GM12878 (cell line): ENCODE measurements around the gene CEACAM4. TPM values are rescaled to one million over a fixed set of nuclear protein-coding genes. Genes with fewer than 3 reads are reported as not detected.

Experiments used
- ATAC-seq: fragments of 200-7000 bp; cut with Tn5 transposase; 3 replicates; pipeline ENCODE4 v1.9.1; 2020; ENCODE audit warnings: mild to moderate bottlenecking, moderate library complexity
- BruUV-seq: library from RNA; stranded (reverse); fragments of 400-500 nt; replicated peaks from 2 replicates; lab custom pipeline; 2021; lab: Mats Ljungman, UMichigan
- CTCF ChIA-PET: fragments of 300-600 bp; sonication (Branson Sonifier 250); formaldehyde crosslinking; extraction: SDS; loops from one replicate; lab custom pipeline; 2021; ENCODE audit warnings: inconsistent platforms; lab: Yijun Ruan, JAX
- POLR2A ChIA-PET: fragments of 350-600 bp; formaldehyde crosslinking; extraction: SDS; loops from one replicate; lab custom pipeline; 2021; ENCODE audit warnings: inconsistent platforms; lab: Charles Lee
- RAD21 ChIA-PET: fragments of 300-600 bp; sonication (Branson Sonifier 250); formaldehyde crosslinking; loops from one replicate; lab custom pipeline; 2023; ENCODE audit warnings: antibody characterized with exemption; ENCODE audit not compliant: unreplicated experiment; lab: Charles Lee
- SMC1A ChIA-PET: fragments of 300-600 bp; sonication (Branson Sonifier 250); formaldehyde crosslinking; loops from one replicate; lab custom pipeline; 2023; ENCODE audit not compliant: unreplicated experiment, uncharacterized antibody; lab: Charles Lee
- DNase-seq: peaks from one replicate; pipeline ENCODE4 v3.0.0-alpha.2; 2011; ENCODE audit warnings: low read depth, low spot score
- FAIRE-seq: peaks from 3 replicates; lab custom pipeline; 2011; peaks lifted over from hg19 to GRCh38; lab: Jason Lieb, UNC
- H2AFZ ChIP-seq: 2 replicates; pipeline ENCODE4 v1.6.0; 2011; ENCODE audit warnings: low read depth, low read length, control low read depth; ENCODE audit not compliant: control insufficient read depth
- H3K27ac ChIP-seq: 2 replicates; pipeline ENCODE4 v1.5.1; 2011; ENCODE audit warnings: control low read depth; ENCODE audit not compliant: control insufficient read depth, insufficient read depth
- H3K27me3 ChIP-seq, 2 experiments: replicated peaks in 1 of 2; 2 replicates each; pipeline versions ENCODE4 v1.6.0 to v1.6.1; 2011; ENCODE audit warnings: low read length in 1 of 2; ENCODE audit not compliant: control insufficient read depth in 2 of 2, insufficient read depth in 2 of 2
- H3K36me3 ChIP-seq, 2 experiments: 2 replicates each; pipeline ENCODE4 v1.5.1; 2011; ENCODE audit warnings: low read length in 1 of 2; ENCODE audit not compliant: control insufficient read depth in 2 of 2, insufficient read depth in 2 of 2
- H3K4me1 ChIP-seq: 2 replicates; pipeline ENCODE4 v1.6.1; 2011; ENCODE audit warnings: mild to moderate bottlenecking, low read length, moderate library complexity, mixed read lengths; ENCODE audit not compliant: control insufficient read depth, insufficient read depth
- H3K4me2 ChIP-seq: 2 replicates; pipeline ENCODE4 v1.6.0; 2011; ENCODE audit warnings: control low read depth; ENCODE audit not compliant: control insufficient read depth, insufficient read depth
- H3K4me3 ChIP-seq: fragments of 200-600 bp; sonication (generic); 2 replicates; pipeline ENCODE4 v1.5.1; 2016
- H3K79me2 ChIP-seq: 2 replicates; pipeline ENCODE4 v1.6.0; 2011; ENCODE audit warnings: low read length; ENCODE audit not compliant: control insufficient read depth, insufficient read depth
- H3K9ac ChIP-seq: 2 replicates; pipeline ENCODE4 v1.8.0; 2011; ENCODE audit warnings: low read length, control low read depth, mixed read lengths; ENCODE audit not compliant: control insufficient read depth, insufficient read depth
- H3K9me3 ChIP-seq: replicated peaks from 3 replicates; pipeline ENCODE4 v1.5.1; 2011; ENCODE audit warnings: mild to moderate bottlenecking, low read length; ENCODE audit not compliant: control insufficient read depth, insufficient read depth
- H4K20me1 ChIP-seq: 2 replicates; pipeline ENCODE4 v1.6.0; 2011; ENCODE audit not compliant: control insufficient read depth, insufficient read depth
- CEBPB ChIP-seq, 2 experiments: fragments of 150-350 bp in 1 of 2; IDR thresholded peaks; 2 replicates each; pipeline ENCODE4 v1.6.1; 2012 to 2014; ENCODE audit warnings: low read depth in 2 of 2, low read length in 2 of 2, borderline replicate concordance in 1 of 2, inconsistent platforms in 1 of 2
- FOXM1 ChIP-seq: IDR thresholded peaks from 2 replicates; pipeline ENCODE4 v1.6.1; 2012; ENCODE audit warnings: low read depth, mild to moderate bottlenecking, inconsistent platforms, low read length, moderate library complexity
- KAT2A ChIP-seq: conservative IDR thresholded peaks from 2 replicates; pipeline ENCODE4 v1.6.1; 2011; ENCODE audit warnings: low read depth, low read length; ENCODE audit not compliant: control insufficient read depth
- MXI1 ChIP-seq: fragments of 150-350 bp; IDR thresholded peaks from 2 replicates; pipeline ENCODE4 v1.6.1; 2011; ENCODE audit warnings: low read depth, mild to moderate bottlenecking, inconsistent platforms, low read length, improper control_type of control experiment
- NFXL1 ChIP-seq: fragments of 450-650 bp; IDR thresholded peaks from 2 replicates; pipeline ENCODE4 v1.6.1; 2017; ENCODE audit warnings: antibody characterized with exemption, mild to moderate bottlenecking, borderline replicate concordance
- NR2C1 ChIP-seq: fragments of 450-650 bp; IDR thresholded peaks from 2 replicates; pipeline ENCODE4 v1.6.1; 2017; ENCODE audit warnings: antibody characterized with exemption, mild to moderate bottlenecking, moderate library complexity
- PAX5 ChIP-seq: IDR thresholded peaks from 2 replicates; pipeline ENCODE4 v1.6.1; 2011; ENCODE audit warnings: low read depth, low read length, borderline replicate concordance
- PAX8 ChIP-seq: fragments of 450-650 bp; IDR thresholded peaks from 2 replicates; pipeline ENCODE4 v1.6.1; 2017; ENCODE audit warnings: mild to moderate bottlenecking, moderate library complexity
- POLR2AphosphoS2 ChIP-seq: IDR thresholded peaks from 2 replicates; pipeline ENCODE4 v1.6.1; 2011; ENCODE audit warnings: low read depth, mild to moderate bottlenecking, low read length, improper control_type of control experiment, moderate library complexity
- WGBS: methylation state at CpG from one replicate; pipeline ENCODE4 v1.1.6; 2016; ENCODE audit warnings: low lambda C conversion rate; ENCODE audit not compliant: insufficient replicate concordance, insufficient coverage; ENCODE audit errors: missing lambda C conversion rate; 5-methylcytosine and 5-hydroxymethylcytosine counted together
- in situ Hi-C: fragments of 300-500 bp; cut with MboI; formaldehyde crosslinking; loops from 9 replicates; pipeline ENCODE4 v1.14.3; 2018; ENCODE audit warnings: mixed read lengths
- intact Hi-C: fragments of 100-400 bp; cut with micrococcal nuclease; formaldehyde crosslinking; loops from one replicate; pipeline ENCODE4 v1.14.2; 2022; ENCODE audit not compliant: unreplicated experiment
- polyA plus RNA-seq, 11 experiments: library from polyadenylated mRNA; depleted of rRNA in 4 of 11; unstranded in 6 of 11; stranded (reverse) in 5 of 11; fragments of >200 nt; fragmentation: Nextera tagmentation in 4 of 11; fragmentation: Illumina TruSeq in 1 of 11; extraction: Ambion mirVana in 4 of 11; extraction: Trizol in 1 of 11; gene quantifications; 1 replicate in 1 of 11; 2 replicates in 10 of 11; pipeline versions ENCODE4 v1.2.1 to v1.2.3, GENCODE V29; 2011 to 2016; ENCODE audit warnings: inconsistent platforms in 2 of 11, missing spikeins in 2 of 11, low read depth in 1 of 11
- total RNA-seq, 4 experiments: library from RNA; depleted of rRNA in 3 of 4; stranded (reverse); fragments of >200 nt in 3 of 4; fragmentation: Illumina TruSeq in 1 of 4; extraction: Trizol in 1 of 4; gene quantifications; 2 replicates each; pipeline versions ENCODE4 v1.2.1 to v1.2.3, GENCODE V29; 2013 to 2021
- TF ChIP-seq, protein P1 (sequence below): fragments of 450-650 bp; formaldehyde crosslinking; IDR thresholded peaks from 2 replicates; pipeline ENCODE4 v1.4.0; 2020; ENCODE audit warnings: mild to moderate bottlenecking, moderate library complexity
- TF ChIP-seq, protein P2 (sequence below): fragments of 150-350 bp; IDR thresholded peaks from 2 replicates; pipeline ENCODE4 v1.6.1; 2014; ENCODE audit warnings: mild to moderate bottlenecking, low read depth, low read length
- TF ChIP-seq, protein P3 (sequence below): IDR thresholded peaks from 2 replicates; pipeline ENCODE4 v1.6.1; 2011; ENCODE audit warnings: low read depth, low read length, improper control_type of control experiment, borderline replicate concordance
- TF ChIP-seq, protein P4 (sequence below): fragments of 450-650 bp; IDR thresholded peaks from 2 replicates; pipeline ENCODE4 v1.6.1; 2017; ENCODE audit warnings: mild to moderate bottlenecking, moderate library complexity

Gene CEACAM4
- total and polyA plus RNA-seq, 10 of the 15 experiments (the other 5 are each of a cell fraction or from before 2014, with no cell fraction given) = not detected

DNA sequence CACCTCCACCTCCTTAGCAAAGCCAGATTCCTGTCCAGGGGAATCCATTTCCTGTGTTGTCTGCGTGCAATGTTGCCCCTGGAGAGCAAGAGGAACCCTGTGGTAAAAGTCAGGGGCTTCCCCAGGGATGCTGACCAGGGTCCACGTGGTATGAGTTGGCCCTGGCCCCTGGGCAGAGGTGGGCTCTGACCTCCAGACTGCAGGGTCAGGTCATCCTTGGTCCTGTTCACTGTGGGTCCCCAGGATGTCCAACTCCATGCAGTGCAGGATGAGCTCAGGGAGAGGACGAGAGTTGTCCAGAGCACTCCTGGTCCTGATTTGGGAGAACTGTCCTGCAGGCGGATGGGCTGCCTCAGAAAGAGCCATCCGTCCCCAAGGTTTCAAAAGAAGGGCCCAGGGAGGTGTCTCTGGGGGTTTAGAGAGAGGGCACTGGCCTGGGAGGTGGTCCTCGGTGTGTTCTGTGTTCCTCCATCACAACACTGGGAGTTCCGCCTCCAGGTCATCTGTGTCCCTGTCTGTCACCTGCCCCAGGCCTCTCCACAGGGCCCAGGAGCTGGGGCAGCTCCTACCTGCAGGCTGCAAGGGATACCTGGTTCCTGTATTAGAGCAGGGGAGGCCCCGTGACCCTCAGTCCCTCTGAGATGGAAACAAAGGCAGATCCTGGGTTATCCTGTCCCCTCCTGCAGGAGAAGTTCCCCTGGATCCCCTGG is 1.2 kb upstream of the CEACAM4 start:
- no peaks in the 10 kb centered on the region; a peak in 1 of 4 replicates for H3K27me3 ChIP-seq
- H3K9ac ChIP-seq = no peak overlapping the region
- WGBS = 8% methylated on average over 8 of the region's 8 CpGs
- DNase-seq = no peak
- no peak overlapping the region for H2AFZ ChIP-seq
- intact Hi-C loops (no loop called here), in situ Hi-C loops (no loop called here)
- no peaks in the 10 kb centered on the region for H4K20me1 ChIP-seq
- H3K4me2 ChIP-seq = no peak overlapping the region
- SMC1A ChIA-PET = no interaction called here
- no peaks in the 10 kb centered on the region for H3K79me2 ChIP-seq
- H3K4me1 ChIP-seq = no peaks in the 10 kb centered on the region
- CTCF ChIA-PET = interaction anchor here (0.9 kb wide), 1 partner anchor 18 kb away, joined by 3 read pairs; no protein-coding TSS in a partner anchor
- H3K9me3 ChIP-seq = peaks cover 2% of the 10 kb centered on the region; the same call in 2 of the 3 replicates
- POLR2A ChIA-PET = no interaction called here
- ATAC-seq = no peak
- FAIRE-seq = no peak
- no peak overlapping the region for H3K4me3 ChIP-seq
- H3K27ac ChIP-seq = no peak overlapping the region
- no peaks in the 10 kb centered on the region for H3K36me3 ChIP-seq
- RAD21 ChIA-PET = no interaction called here
- no TSS peak for BruUV-seq
- TF ChIP-seq PAX5 (no peak), FOXM1 (no peak), MXI1 (no peak), CEBPB (IDR thresholded peaks at IDR 0.05; ENCODE audit: borderline replicate concordance in 1 of 2, low read depth in 2 of 2, low read length in 2 of 2) (no peak), NFXL1 (no peak), KAT2A (no peak), PAX8 (no peak), NR2C1 (no peak), POLR2AphosphoS2 (no peak)
- TF ChIP-seq, protein P1, sequence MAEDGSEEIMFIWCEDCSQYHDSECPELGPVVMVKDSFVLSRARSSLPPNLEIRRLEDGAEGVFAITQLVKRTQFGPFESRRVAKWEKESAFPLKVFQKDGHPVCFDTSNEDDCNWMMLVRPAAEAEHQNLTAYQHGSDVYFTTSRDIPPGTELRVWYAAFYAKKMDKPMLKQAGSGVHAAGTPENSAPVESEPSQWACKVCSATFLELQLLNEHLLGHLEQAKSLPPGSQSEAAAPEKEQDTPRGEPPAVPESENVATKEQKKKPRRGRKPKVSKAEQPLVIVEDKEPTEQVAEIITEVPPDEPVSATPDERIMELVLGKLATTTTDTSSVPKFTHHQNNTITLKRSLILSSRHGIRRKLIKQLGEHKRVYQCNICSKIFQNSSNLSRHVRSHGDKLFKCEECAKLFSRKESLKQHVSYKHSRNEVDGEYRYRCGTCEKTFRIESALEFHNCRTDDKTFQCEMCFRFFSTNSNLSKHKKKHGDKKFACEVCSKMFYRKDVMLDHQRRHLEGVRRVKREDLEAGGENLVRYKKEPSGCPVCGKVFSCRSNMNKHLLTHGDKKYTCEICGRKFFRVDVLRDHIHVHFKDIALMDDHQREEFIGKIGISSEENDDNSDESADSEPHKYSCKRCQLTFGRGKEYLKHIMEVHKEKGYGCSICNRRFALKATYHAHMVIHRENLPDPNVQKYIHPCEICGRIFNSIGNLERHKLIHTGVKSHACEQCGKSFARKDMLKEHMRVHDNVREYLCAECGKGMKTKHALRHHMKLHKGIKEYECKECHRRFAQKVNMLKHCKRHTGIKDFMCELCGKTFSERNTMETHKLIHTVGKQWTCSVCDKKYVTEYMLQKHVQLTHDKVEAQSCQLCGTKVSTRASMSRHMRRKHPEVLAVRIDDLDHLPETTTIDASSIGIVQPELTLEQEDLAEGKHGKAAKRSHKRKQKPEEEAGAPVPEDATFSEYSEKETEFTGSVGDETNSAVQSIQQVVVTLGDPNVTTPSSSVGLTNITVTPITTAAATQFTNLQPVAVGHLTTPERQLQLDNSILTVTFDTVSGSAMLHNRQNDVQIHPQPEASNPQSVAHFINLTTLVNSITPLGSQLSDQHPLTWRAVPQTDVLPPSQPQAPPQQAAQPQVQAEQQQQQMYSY = no peak
- TF ChIP-seq, protein P2, sequence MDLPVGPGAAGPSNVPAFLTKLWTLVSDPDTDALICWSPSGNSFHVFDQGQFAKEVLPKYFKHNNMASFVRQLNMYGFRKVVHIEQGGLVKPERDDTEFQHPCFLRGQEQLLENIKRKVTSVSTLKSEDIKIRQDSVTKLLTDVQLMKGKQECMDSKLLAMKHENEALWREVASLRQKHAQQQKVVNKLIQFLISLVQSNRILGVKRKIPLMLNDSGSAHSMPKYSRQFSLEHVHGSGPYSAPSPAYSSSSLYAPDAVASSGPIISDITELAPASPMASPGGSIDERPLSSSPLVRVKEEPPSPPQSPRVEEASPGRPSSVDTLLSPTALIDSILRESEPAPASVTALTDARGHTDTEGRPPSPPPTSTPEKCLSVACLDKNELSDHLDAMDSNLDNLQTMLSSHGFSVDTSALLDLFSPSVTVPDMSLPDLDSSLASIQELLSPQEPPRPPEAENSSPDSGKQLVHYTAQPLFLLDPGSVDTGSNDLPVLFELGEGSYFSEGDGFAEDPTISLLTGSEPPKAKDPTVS = no peak
- TF ChIP-seq, protein P3, sequence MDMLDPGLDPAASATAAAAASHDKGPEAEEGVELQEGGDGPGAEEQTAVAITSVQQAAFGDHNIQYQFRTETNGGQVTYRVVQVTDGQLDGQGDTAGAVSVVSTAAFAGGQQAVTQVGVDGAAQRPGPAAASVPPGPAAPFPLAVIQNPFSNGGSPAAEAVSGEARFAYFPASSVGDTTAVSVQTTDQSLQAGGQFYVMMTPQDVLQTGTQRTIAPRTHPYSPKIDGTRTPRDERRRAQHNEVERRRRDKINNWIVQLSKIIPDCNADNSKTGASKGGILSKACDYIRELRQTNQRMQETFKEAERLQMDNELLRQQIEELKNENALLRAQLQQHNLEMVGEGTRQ = no peak
- TF ChIP-seq, protein P4, sequence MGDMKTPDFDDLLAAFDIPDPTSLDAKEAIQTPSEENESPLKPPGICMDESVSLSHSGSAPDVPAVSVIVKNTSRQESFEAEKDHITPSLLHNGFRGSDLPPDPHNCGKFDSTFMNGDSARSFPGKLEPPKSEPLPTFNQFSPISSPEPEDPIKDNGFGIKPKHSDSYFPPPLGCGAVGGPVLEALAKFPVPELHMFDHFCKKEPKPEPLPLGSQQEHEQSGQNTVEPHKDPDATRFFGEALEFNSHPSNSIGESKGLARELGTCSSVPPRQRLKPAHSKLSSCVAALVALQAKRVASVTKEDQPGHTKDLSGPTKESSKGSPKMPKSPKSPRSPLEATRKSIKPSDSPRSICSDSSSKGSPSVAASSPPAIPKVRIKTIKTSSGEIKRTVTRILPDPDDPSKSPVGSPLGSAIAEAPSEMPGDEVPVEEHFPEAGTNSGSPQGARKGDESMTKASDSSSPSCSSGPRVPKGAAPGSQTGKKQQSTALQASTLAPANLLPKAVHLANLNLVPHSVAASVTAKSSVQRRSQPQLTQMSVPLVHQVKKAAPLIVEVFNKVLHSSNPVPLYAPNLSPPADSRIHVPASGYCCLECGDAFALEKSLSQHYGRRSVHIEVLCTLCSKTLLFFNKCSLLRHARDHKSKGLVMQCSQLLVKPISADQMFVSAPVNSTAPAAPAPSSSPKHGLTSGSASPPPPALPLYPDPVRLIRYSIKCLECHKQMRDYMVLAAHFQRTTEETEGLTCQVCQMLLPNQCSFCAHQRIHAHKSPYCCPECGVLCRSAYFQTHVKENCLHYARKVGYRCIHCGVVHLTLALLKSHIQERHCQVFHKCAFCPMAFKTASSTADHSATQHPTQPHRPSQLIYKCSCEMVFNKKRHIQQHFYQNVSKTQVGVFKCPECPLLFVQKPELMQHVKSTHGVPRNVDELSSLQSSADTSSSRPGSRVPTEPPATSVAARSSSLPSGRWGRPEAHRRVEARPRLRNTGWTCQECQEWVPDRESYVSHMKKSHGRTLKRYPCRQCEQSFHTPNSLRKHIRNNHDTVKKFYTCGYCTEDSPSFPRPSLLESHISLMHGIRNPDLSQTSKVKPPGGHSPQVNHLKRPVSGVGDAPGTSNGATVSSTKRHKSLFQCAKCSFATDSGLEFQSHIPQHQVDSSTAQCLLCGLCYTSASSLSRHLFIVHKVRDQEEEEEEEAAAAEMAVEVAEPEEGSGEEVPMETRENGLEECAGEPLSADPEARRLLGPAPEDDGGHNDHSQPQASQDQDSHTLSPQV = no peak
